HepG2 (cell line): ENCODE measurements around the gene ZNF541. TPM values are rescaled to one million over a fixed set of nuclear protein-coding genes. Genes with fewer than 3 reads are reported as not detected.
A peak's percentile ranks its signal among the peaks of the same experiment; 100 is the strongest.

ENCODE experiments used
- GMEB2 ChIP-seq: IDR thresholded peaks from 2 replicates; pipeline ENCODE4 v1.6.1; 2016; ENCODE audit warnings: missing biosample characterization, missing genetic modification reagents, low read depth
- HMG20A ChIP-seq: IDR thresholded peaks from 2 replicates; pipeline ENCODE4 v1.6.1; 2016; ENCODE audit warnings: borderline replicate concordance
- MYNN ChIP-seq: sonication (generic); formaldehyde crosslinking; IDR thresholded peaks from 2 replicates; pipeline ENCODE4 v1.4.0; 2020; ENCODE audit warnings: mild to moderate bottlenecking, low read depth, missing genetic modification reagents
- NKX3-1 ChIP-seq: sonication (generic); formaldehyde crosslinking; IDR thresholded peaks from 2 replicates; pipeline ENCODE4 v1.5.0; 2020; ENCODE audit warnings: missing genetic modification reagents
- RNF2 ChIP-seq: fragments of 450-650 bp; conservative IDR thresholded peaks from 2 replicates; pipeline ENCODE4 v1.6.1; 2016; ENCODE audit warnings: low read depth
- SP2 ChIP-seq: sonication (generic); formaldehyde crosslinking; IDR thresholded peaks from 2 replicates; pipeline ENCODE4 v1.5.1; 2020; ENCODE audit warnings: mild to moderate bottlenecking, missing genetic modification reagents
- TERF1 ChIP-seq: sonication (generic); formaldehyde crosslinking; IDR thresholded peaks from 2 replicates; pipeline ENCODE4 v1.8.0; 2022; ENCODE audit warnings: mild to moderate bottlenecking, missing genetic modification reagents, moderate library complexity
- THAP11 ChIP-seq: IDR thresholded peaks from 2 replicates; pipeline ENCODE4 v1.6.1; 2016; ENCODE audit warnings: missing biosample characterization, missing genetic modification reagents
- ZKSCAN1 ChIP-seq: fragments of 150-350 bp; IDR thresholded peaks from 2 replicates; pipeline ENCODE4 v1.6.1; 2014; ENCODE audit warnings: low read length
- ZNF136 ChIP-seq: sonication (generic); formaldehyde crosslinking; IDR thresholded peaks from 2 replicates; pipeline ENCODE4 v1.8.1; 2022; ENCODE audit warnings: low read depth, mild to moderate bottlenecking, moderate library complexity, missing genetic modification reagents
- ZNF18 ChIP-seq: sonication (generic); formaldehyde crosslinking; IDR thresholded peaks from 2 replicates; pipeline ENCODE4 v1.8.0; 2022; ENCODE audit warnings: mild to moderate bottlenecking, missing genetic modification reagents; ENCODE audit not compliant: insufficient replicate concordance
- ZNF564 ChIP-seq: sonication (generic); formaldehyde crosslinking; IDR thresholded peaks from 2 replicates; pipeline ENCODE4 v1.8.1; 2023; ENCODE audit warnings: mild to moderate bottlenecking, missing genetic modification reagents
- ZNF772 ChIP-seq: sonication (generic); formaldehyde crosslinking; IDR thresholded peaks from 2 replicates; pipeline ENCODE4 v1.5.0; 2020; ENCODE audit warnings: mild to moderate bottlenecking, missing genetic modification reagents
- ZNF780A ChIP-seq: sonication (generic); formaldehyde crosslinking; IDR thresholded peaks from 2 replicates; pipeline ENCODE4 v1.8.0; 2022; ENCODE audit warnings: mild to moderate bottlenecking, missing genetic modification reagents, moderate library complexity
- ZSCAN25 ChIP-seq: sonication (generic); formaldehyde crosslinking; IDR thresholded peaks from 2 replicates; pipeline ENCODE4 v1.8.0; 2022; ENCODE audit warnings: mild to moderate bottlenecking, missing genetic modification reagents
- polyA plus RNA-seq, 8 experiments: library from polyadenylated mRNA; depleted of rRNA in 3 of 8; stranded (reverse) in 7 of 8; unstranded in 1 of 8; fragments of >200 nt; fragmentation: Illumina TruSeq in 4 of 8; extraction: Trizol in 4 of 8; gene quantifications; 2 replicates each; pipeline versions ENCODE4 v1.2.1 to v1.2.3, GENCODE V29; 2011 to 2016; ENCODE audit warnings: low read depth in 4 of 8, missing spikeins in 1 of 8, mixed read lengths in 1 of 8; ENCODE audit not compliant: insufficient read depth in 1 of 8
- total RNA-seq, 5 experiments: library from RNA; depleted of rRNA; stranded (reverse); fragments of >200 nt; fragmentation: Illumina TruSeq; extraction: Trizol; gene quantifications; 2 replicates each; pipeline ENCODE4 v1.2.3, GENCODE V29; 2016; ENCODE audit warnings: low read depth in 1 of 5
- TF ChIP-seq, protein P1 (sequence below): sonication (generic); formaldehyde crosslinking; IDR thresholded peaks from 2 replicates; pipeline ENCODE4 v1.8.1; 2023; ENCODE audit warnings: mild to moderate bottlenecking, moderate library complexity, missing genetic modification reagents
- TF ChIP-seq, protein P2 (sequence below): sonication (generic); formaldehyde crosslinking; IDR thresholded peaks from 2 replicates; pipeline ENCODE4 v1.8.1; 2023; ENCODE audit warnings: missing genetic modification reagents, inconsistent platforms, borderline replicate concordance
- TF ChIP-seq, protein P3 (sequence below): IDR thresholded peaks from 2 replicates; pipeline ENCODE4 v1.6.1; 2012; ENCODE audit warnings: inconsistent platforms
- TF ChIP-seq, protein P4 (sequence below): fragments of 450-650 bp; IDR thresholded peaks from 2 replicates; pipeline ENCODE4 v1.6.1; 2017

The ZNF541 gene
- total and polyA plus RNA-seq, 2 of the 13 experiments (the other 11 are each of a cell fraction or from before 2014, with no cell fraction given): 0.03 to 0.04 TPM

DNA sequence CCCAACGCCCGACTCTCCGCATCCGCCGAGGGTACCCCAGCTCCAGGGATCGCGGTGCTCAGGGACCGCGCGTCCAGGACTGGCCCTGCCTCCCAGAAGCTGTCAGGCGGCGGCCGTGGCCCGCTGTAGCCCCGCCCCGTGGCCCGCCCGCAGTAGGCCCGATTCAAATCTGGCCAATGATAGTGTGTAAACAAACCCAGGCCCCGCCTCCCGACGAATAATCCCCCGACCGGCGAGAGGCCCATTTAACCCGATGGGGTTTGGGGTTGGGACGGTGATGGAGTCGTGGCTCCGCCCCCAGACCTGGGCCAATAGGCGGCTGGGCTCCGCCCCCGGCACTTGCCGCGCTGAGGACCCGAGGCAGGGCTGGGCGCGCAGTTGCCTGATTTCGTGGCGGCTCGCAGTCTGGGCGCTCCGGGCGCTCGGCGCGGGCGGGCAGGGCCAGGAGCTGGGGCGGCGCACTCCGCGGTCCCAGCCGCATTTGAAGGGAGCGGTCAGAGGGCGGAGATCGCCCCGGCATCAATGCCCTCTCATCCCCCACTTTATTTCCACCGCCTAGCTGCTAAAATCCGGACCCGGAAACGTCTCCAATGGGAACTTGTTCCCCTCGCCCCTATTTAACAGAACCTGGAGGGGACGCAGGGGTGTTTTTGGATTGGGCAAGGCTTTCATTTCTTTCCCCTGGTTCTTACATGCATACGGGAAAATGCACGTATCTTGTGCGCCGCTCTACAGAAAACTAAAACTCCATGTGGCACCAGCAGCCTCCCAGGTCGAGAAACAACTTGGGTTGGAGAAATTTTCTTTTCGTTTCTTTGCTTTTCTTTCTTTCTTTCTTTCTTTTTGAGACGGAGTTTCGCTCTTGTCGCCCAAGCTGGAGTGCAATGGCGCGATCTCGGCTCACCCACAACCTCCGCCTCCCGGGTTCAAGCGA is 27.6 kb upstream of the ZNF541 start (continued):
- TF ChIP-seq, protein P1, sequence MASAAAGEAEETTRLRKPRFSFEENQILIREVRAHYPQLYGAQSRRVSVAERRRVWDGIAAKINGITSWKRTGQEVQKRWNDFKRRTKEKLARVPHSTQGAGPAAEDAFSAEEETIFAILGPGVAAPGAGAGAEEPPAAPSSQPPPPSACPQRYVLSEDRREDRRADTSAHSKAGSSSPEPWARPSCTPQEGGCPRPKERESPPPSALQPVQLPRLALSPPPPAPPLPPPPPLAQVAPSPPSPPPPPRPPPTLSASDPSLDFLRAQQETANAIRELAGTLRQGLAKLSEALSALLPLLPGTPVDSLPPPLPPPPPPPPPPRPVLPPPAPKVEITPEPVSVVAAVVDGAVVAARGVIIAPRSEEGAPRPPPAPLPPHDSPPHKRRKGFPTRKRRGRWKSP (CRISPR knock-in tag): peak; percentile 91
- TF ChIP-seq SP2 (CRISPR knock-in tag): peak; percentile 86
- TF ChIP-seq ZSCAN25 (CRISPR knock-in tag): peak; percentile 44; the same call in 1 of the 2 replicates
- no peak for TF ChIP-seq TERF1 (CRISPR knock-in tag)
- TF ChIP-seq ZNF780A (CRISPR knock-in tag): no peak
- peak; percentile 47; the same call in 1 of the 2 replicates for TF ChIP-seq NKX3-1 (CRISPR knock-in tag)
- TF ChIP-seq ZNF18 (CRISPR knock-in tag): peak; percentile 67
- TF ChIP-seq, protein P2, sequence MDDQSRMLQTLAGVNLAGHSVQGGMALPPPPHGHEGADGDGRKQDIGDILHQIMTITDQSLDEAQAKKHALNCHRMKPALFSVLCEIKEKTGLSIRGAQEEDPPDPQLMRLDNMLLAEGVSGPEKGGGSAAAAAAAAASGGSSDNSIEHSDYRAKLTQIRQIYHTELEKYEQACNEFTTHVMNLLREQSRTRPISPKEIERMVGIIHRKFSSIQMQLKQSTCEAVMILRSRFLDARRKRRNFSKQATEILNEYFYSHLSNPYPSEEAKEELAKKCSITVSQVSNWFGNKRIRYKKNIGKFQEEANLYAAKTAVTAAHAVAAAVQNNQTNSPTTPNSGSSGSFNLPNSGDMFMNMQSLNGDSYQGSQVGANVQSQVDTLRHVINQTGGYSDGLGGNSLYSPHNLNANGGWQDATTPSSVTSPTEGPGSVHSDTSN: 0 out of 2 replicates have a peak, but pooled peaks have one; percentile 20
- no peak for TF ChIP-seq GMEB2 (CRISPR knock-in tag)
- peak; percentile 35; the same call in 1 of the 2 replicates for TF ChIP-seq ZNF136
- peak; percentile 77 for TF ChIP-seq THAP11 (CRISPR knock-in tag)
- no peak; the same call in 1 of the 2 replicates for TF ChIP-seq HMG20A (CRISPR knock-in tag)
- peak; percentile 77; the same call in 1 of the 2 replicates for TF ChIP-seq ZNF564 (CRISPR knock-in tag)
- TF ChIP-seq, protein P3, sequence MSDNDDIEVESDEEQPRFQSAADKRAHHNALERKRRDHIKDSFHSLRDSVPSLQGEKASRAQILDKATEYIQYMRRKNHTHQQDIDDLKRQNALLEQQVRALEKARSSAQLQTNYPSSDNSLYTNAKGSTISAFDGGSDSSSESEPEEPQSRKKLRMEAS: peak; percentile 33; the same call in 1 of the 2 replicates
- TF ChIP-seq ZNF772: 0 out of 2 replicates have a peak, but pooled peaks have one; percentile 19
- TF ChIP-seq, protein P4, sequence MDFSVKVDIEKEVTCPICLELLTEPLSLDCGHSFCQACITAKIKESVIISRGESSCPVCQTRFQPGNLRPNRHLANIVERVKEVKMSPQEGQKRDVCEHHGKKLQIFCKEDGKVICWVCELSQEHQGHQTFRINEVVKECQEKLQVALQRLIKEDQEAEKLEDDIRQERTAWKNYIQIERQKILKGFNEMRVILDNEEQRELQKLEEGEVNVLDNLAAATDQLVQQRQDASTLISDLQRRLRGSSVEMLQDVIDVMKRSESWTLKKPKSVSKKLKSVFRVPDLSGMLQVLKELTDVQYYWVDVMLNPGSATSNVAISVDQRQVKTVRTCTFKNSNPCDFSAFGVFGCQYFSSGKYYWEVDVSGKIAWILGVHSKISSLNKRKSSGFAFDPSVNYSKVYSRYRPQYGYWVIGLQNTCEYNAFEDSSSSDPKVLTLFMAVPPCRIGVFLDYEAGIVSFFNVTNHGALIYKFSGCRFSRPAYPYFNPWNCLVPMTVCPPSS: no peak
- 0 out of 2 replicates have a peak, but pooled peaks have one; percentile 44 for TF ChIP-seq ZKSCAN1
- TF ChIP-seq MYNN (CRISPR knock-in tag): no peak
- TF ChIP-seq RNF2: 0 out of 2 replicates have a peak, but pooled peaks have one; percentile 44
